Keratinocyte (primary cell): ENCODE results near the gene ZNF274. TPM values are rescaled to one million over a fixed set of nuclear protein-coding genes. Genes with fewer than 3 reads are reported as not detected.
"Not testable (repeated sequence)": the region's sequence is repeated elsewhere in the genome, so short reads cannot be mapped to it uniquely, and the experiment has no call there.

Source experiments
- DNase-seq: peaks from one replicate; pipeline ENCODE4 v3.0.0-alpha.2; 2011; ENCODE audit warnings: low read depth, missing footprints, low spot score
- FAIRE-seq: peaks from 2 replicates; lab custom pipeline; 2011; peaks lifted over from hg19 to GRCh38; lab: Jason Lieb, UNC
- H2AFZ ChIP-seq: 2 replicates; pipeline ENCODE4 v1.6.0; 2012; ENCODE audit warnings: low read length, control low read depth, inconsistent platforms; ENCODE audit not compliant: control insufficient read depth
- H3K27ac ChIP-seq: 2 replicates; pipeline ENCODE4 v1.5.1; 2011; ENCODE audit warnings: low read length; ENCODE audit not compliant: control insufficient read depth, insufficient read depth
- H3K27me3 ChIP-seq: 3 replicates; pipeline ENCODE4 v1.6.0; 2011; ENCODE audit warnings: low read length; ENCODE audit not compliant: control insufficient read depth, insufficient read depth; ENCODE audit errors: extremely low read depth
- H3K36me3 ChIP-seq, 2 experiments: 2 replicates in 1 of 2; 3 replicates in 1 of 2; pipeline ENCODE4 v1.5.1; 2011; ENCODE audit warnings: low read length in 2 of 2, mild to moderate bottlenecking in 1 of 2; ENCODE audit not compliant: control insufficient read depth in 2 of 2, insufficient read depth in 2 of 2; ENCODE audit errors: extremely low read depth in 1 of 2
- H3K4me1 ChIP-seq: 3 replicates; pipeline ENCODE4 v1.5.1; 2011; ENCODE audit warnings: low read length; ENCODE audit not compliant: control insufficient read depth, insufficient read depth; ENCODE audit errors: extremely low read depth
- H3K4me2 ChIP-seq: 3 replicates; pipeline ENCODE4 v1.6.0; 2011; ENCODE audit warnings: low read depth, low read length; ENCODE audit not compliant: control insufficient read depth, insufficient read depth; ENCODE audit errors: extremely low read depth
- H3K4me3 ChIP-seq, 3 experiments: fragments of 200-600 bp in 1 of 3; sonication (generic) in 1 of 3; 2 replicates in 2 of 3; 3 replicates in 1 of 3; pipeline ENCODE4 v1.5.1; 2011 to 2016; ENCODE audit warnings: low read length in 3 of 3, mild to moderate bottlenecking in 3 of 3, control low read depth in 2 of 3, inconsistent platforms in 1 of 3, low read depth in 1 of 3, mixed read lengths in 1 of 3, mixed run types in 1 of 3, moderate library complexity in 1 of 3; ENCODE audit not compliant: control insufficient read depth in 2 of 3, insufficient read depth in 2 of 3; ENCODE audit errors: extremely low read depth in 1 of 3
- H3K79me2 ChIP-seq: 2 replicates; pipeline ENCODE4 v1.6.0; 2012; ENCODE audit warnings: low read length; ENCODE audit not compliant: control insufficient read depth, insufficient read depth
- H3K9ac ChIP-seq: 3 replicates; pipeline ENCODE4 v1.6.0; 2011; ENCODE audit warnings: low read length; ENCODE audit not compliant: control insufficient read depth, insufficient read depth; ENCODE audit errors: extremely low read depth
- H3K9me1 ChIP-seq: 3 replicates; pipeline ENCODE4 v1.6.0; 2011; ENCODE audit warnings: low read length; ENCODE audit not compliant: control insufficient read depth, insufficient read depth; ENCODE audit errors: extremely low read depth
- H3K9me3 ChIP-seq: 2 replicates; pipeline ENCODE4 v1.5.1; 2012; ENCODE audit warnings: low read depth, low read length; ENCODE audit not compliant: control insufficient read depth
- H4K20me1 ChIP-seq: 3 replicates; pipeline ENCODE4 v1.6.0; 2011; ENCODE audit warnings: low read length; ENCODE audit not compliant: control insufficient read depth, insufficient read depth; ENCODE audit errors: extremely low read depth
- CTCF ChIP-seq, 3 experiments: IDR thresholded peaks in 1 of 3; conservative IDR thresholded peaks in 1 of 3; optimal IDR thresholded peaks in 1 of 3; 2 replicates in 2 of 3; 3 replicates in 1 of 3; pipeline versions ENCODE3 to v1.5.1; 2011; ENCODE audit warnings: low read length in 3 of 3, mild to moderate bottlenecking in 3 of 3, moderate library complexity in 2 of 3, control low read depth in 1 of 3, inconsistent platforms in 1 of 3; ENCODE audit not compliant: insufficient read depth in 2 of 3; ENCODE audit errors: extremely low read depth in 1 of 3
- EZH2 ChIP-seq: IDR thresholded peaks from one replicate; pipeline ENCODE4 v1.6.1; 2012; ENCODE audit warnings: inconsistent platforms, mild to moderate bottlenecking, low read length, moderate library complexity
- dilution Hi-C: fragments of 300-500 bp; cut with MboI; formaldehyde crosslinking; loops from one replicate; pipeline ENCODE4 v1.7.0; 2020; ENCODE audit warnings: low sequenced_read_pairs; ENCODE audit not compliant: extremely low pct_ligation_motif_present
- polyA plus RNA-seq, 5 experiments: library from polyadenylated mRNA; depleted of rRNA in 3 of 5; stranded (reverse) in 3 of 5; stranded (forward) in 1 of 5; unstranded in 1 of 5; fragments of >200 nt; gene quantifications; 1 replicate in 1 of 5; 2 replicates in 3 of 5; 3 replicates in 1 of 5; pipeline versions ENCODE4 v1.2.1 to v1.2.3, GENCODE V29; 2011 to 2012; ENCODE audit warnings: missing spikeins in 2 of 5, low read depth in 1 of 5, low replicate concordance in 1 of 5

ZNF274 gene
- polyA plus RNA-seq, 1 donor (not counting 4 experiments of a cell fraction or from before 2014, with no cell fraction given), result 25.9 TPM

GRCh38 chr19:58145849-58146248 lies 37.0 kb upstream of the ZNF274 start:
- dilution Hi-C loops, result no loop called here
- Histone ChIP-seq H4K20me1 (no peaks in the 10 kb centered on the region), H3K36me3 (peaks cover 4 to 5% of the 10 kb centered on the region in 2 experiments), H2AFZ (no peak overlapping the region), H3K27me3 (no peaks in the 10 kb centered on the region), H3K9me3 (peaks cover 8% of the 10 kb centered on the region), H3K9ac (no peak overlapping the region), H3K27ac (no peak overlapping the region), H3K4me1 (peaks cover 5% of the 10 kb centered on the region), H3K4me3 (no peak overlapping the region), H3K9me1 (no peaks in the 10 kb centered on the region), H3K79me2 (peaks cover 30% of the 10 kb centered on the region), H3K4me2 (no peak overlapping the region)
- DNase-seq (no peak), FAIRE-seq (no peak)
- TF ChIP-seq CTCF (optimal IDR thresholded peaks at IDR 0.05 in 1 of 3, IDR thresholded peaks at IDR 0.05 in 1 of 3, conservative IDR thresholded peaks at IDR 0.05 in 1 of 3; ENCODE audit: extremely low read depth in 1 of 3, insufficient read depth in 2 of 3, low read length in 3 of 3), result no peak

DNA sequence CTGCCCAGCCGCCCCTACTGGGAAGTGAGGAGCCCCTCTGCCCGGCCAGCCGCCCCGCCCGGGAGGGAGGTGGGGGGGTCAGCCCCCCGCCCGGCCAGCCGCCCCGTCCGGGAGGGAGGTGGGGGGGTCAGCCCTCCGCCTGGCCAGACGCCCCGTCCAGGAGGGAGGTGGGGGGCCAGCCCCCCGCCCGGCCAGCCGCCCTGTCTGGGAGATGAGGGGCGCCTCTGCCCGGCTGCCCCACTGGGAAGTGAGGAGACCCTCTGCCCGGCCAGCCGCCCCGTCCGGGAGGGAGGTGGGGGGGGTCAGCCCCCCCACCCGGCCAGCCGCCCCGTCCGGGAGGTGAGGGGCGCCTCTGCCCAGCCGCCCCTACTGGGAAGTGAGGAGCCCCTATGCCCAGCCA lies 35.4 kb upstream of the ZNF274 start:
- H3K36me3 ChIP-seq, H3K4me3 ChIP-seq, H3K9me3 ChIP-seq, H3K4me2 ChIP-seq, H3K27ac ChIP-seq, FAIRE-seq, H3K9ac ChIP-seq, DNase-seq, dilution Hi-C loops, H4K20me1 ChIP-seq, H3K27me3 ChIP-seq, H3K9me1 ChIP-seq, H3K4me1 ChIP-seq, H2AFZ ChIP-seq: not testable (repeated sequence)
- H3K79me2 ChIP-seq, result peaks cover 30% of the 10 kb centered on the region

DNA sequence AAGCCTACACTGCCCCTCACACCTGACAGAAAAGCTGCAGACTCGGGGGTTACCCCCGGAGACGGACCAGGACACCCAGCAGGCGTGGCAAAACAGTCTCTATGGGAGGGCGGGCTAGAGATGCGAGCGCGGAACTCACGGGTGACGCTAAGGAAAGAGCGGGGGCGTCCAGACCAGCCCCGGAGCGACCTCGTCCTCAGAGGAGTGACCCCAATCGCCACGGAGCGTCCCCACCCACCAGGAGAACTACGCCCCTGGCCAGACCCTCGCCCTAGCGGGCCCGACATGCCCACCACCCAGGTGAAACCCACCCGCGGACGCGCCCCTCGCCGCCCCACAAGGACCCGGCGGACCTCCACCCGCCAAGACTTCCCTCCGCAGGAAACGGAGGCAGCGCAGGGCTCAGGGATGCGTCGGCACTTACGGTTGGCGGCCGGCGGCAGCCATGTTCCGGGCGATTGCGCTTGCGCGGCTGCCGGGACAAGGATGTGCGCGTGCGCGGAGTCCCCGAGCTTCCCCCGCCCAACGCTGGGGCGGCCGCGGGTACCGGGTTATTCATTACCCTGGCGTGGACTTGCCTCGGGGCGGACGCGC lies 32.4 kb upstream of the ZNF274 start, which contains the start of gene ZNF329:
ZNF329 (minus strand) TSS at position 462 of the 594 bp plus-strand sequence. CDS start 21,286 bp downstream, outside the sequence.
- peak; percentile 76 for FAIRE-seq

More for the DNA sequence above, 32.4 kb upstream of the ZNF274 start, which contains the start of gene ZNF329:
- Histone ChIP-seq H3K4me2 (peak within 1 kb of the TSS; percentile 94), H3K27me3 (no peaks in the 10 kb centered on the region), H3K9ac (peak within 1 kb of the TSS; percentile 90), H3K27ac (peak within 1 kb of the TSS; percentile 76), H3K4me1 (peaks cover 9% of the 10 kb centered on the region), H3K4me3 (peak within 1 kb of the TSS; percentile 77 to 100 (median 88)), H3K36me3 (no peaks in the 10 kb centered on the region), H4K20me1 (no peaks in the 10 kb centered on the region), H3K79me2 (peaks cover 28% of the 10 kb centered on the region), H3K9me3 (no peaks in the 10 kb centered on the region), H3K9me1 (no peaks in the 10 kb centered on the region), H2AFZ (peak within 1 kb of the TSS; percentile 92)
- TF ChIP-seq EZH2, result no peak
- TF ChIP-seq CTCF (optimal IDR thresholded peaks at IDR 0.05 in 1 of 3, IDR thresholded peaks at IDR 0.05 in 1 of 3, conservative IDR thresholded peaks at IDR 0.05 in 1 of 3; ENCODE audit: extremely low read depth in 1 of 3, insufficient read depth in 2 of 3, low read length in 3 of 3), result no peak
- peak; percentile 35 for DNase-seq
- dilution Hi-C loops, result no loop called here
